Measurements from ENCODE around the gene IGSF22.

IGSF22 gene

GRCh38 chr11:18743900-18744514 is 18.0 kb upstream of the IGSF22 start:
- DNase-seq (ENCODE audit: low read depth in 2 of 2), result no peak

GRCh38 chr11:18743365-18743764 is 17.4 kb upstream of the IGSF22 start:
- DNase-seq (ENCODE audit: low read depth in 2 of 2), result no peak

- DNase-seq (ENCODE audit: low read depth in 2 of 2), result no peak
Observed at GRCh38 chr11:18741783-18742182, 15.8 kb upstream of the IGSF22 start.

- no peak for DNase-seq (ENCODE audit: low read depth in 2 of 2)
Observed at GRCh38 chr11:18739685-18740084, 13.7 kb upstream of the IGSF22 start.

- DNase-seq (ENCODE audit: low read depth in 2 of 2), result no peak
Observed at GRCh38 chr11:18737642-18738041, 11.7 kb upstream of the IGSF22 start.

GRCh38 chr11:18736590-18737148 is 10.7 kb upstream of the IGSF22 start:
- no peak for DNase-seq (ENCODE audit: low read depth in 2 of 2)

DNA sequence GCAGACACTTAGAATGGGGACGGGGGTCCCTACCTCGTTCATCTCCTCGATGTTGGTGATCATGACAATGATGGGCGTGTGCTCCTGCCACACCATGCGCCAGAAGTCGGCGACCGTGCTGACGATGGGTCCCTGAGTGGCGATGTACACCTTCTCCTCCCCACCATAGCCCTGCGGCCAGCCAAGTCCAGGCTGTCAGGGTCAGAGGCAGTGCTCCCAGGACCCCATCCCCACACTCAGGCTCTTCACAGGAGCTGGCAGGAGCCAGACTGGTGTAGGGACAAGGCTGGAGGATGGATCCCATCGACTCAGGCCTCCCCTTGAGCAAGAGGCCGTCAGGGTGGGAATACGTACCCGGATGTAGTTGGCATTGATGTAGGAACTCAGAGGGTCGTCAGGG is 7.2 kb upstream of the IGSF22 start:
- DNase-seq (ENCODE audit: low read depth in 2 of 2), result no peak

- DNase-seq (ENCODE audit: low read depth in 2 of 2), result peak; percentile 38 to 50
Observed at GRCh38 chr11:18731949-18732821, 6.2 kb upstream of the IGSF22 start.

DNA sequence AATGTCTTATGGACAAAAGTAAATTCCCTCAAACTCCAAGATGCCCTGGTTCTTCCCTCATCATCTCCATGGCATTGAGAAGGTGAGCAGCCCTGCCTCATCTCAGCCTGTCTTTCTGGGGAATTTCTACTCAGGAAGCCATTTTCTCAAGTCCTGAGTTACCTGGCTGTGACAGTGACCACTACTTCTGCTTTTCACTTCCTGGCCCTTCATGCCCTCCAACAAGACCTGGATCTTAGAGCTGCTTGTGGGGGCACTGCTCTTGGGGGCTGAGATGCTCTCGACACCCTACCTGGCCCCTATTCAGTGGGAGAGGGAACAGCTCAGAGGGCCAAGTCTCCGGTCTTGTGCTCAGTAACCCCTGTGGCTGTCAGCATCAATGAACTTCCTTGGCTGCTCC is 5.5 kb upstream of the IGSF22 start:
- no peak for DNase-seq (ENCODE audit: low read depth in 2 of 2)

DNA sequence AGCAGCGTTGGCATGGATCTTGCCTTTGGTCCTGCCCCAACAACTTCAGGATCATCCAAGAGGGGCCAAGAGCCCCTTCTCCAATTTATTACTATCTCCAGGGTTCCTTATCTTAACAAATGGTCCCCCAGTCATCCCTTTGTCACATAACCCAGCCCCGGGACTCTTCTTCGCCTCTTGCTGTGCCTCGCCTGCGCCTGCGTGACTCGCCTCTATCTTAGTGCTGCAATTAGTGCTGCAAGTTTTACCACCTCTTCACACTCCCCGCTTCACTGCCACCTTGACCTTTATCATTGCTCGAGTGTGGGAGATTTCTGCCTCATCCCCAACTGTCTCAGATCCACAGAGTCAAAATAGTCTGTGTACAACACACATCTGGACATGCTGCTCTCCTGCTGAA is 4.0 kb upstream of the IGSF22 start:
- no peak for DNase-seq (ENCODE audit: low read depth in 2 of 2)

GRCh38 chr11:18729426-18729825 is 3.4 kb upstream of the IGSF22 start:
- no peak for DNase-seq (ENCODE audit: low read depth in 2 of 2)

GRCh38 chr11:18728658-18729057 is 2.7 kb upstream of the IGSF22 start:
- no peak for DNase-seq (ENCODE audit: low read depth in 2 of 2)

- DNase-seq (ENCODE audit: low read depth in 2 of 2), result no peak
Observed at GRCh38 chr11:18727479-18728236, 1.7 kb upstream of the IGSF22 start.

GRCh38 chr11:18723991-18724390 is 2.0 kb downstream of the IGSF22 start:
- no peak for DNase-seq (ENCODE audit: low read depth in 2 of 2)

GRCh38 chr11:18722293-18722637 is 3.7 kb downstream of the IGSF22 start:
- DNase-seq (ENCODE audit: low read depth in 2 of 2), result no peak

- no peak for DNase-seq (ENCODE audit: low read depth in 2 of 2)
Observed at GRCh38 chr11:18721561-18722292, 4.3 kb downstream of the IGSF22 start.

DNA sequence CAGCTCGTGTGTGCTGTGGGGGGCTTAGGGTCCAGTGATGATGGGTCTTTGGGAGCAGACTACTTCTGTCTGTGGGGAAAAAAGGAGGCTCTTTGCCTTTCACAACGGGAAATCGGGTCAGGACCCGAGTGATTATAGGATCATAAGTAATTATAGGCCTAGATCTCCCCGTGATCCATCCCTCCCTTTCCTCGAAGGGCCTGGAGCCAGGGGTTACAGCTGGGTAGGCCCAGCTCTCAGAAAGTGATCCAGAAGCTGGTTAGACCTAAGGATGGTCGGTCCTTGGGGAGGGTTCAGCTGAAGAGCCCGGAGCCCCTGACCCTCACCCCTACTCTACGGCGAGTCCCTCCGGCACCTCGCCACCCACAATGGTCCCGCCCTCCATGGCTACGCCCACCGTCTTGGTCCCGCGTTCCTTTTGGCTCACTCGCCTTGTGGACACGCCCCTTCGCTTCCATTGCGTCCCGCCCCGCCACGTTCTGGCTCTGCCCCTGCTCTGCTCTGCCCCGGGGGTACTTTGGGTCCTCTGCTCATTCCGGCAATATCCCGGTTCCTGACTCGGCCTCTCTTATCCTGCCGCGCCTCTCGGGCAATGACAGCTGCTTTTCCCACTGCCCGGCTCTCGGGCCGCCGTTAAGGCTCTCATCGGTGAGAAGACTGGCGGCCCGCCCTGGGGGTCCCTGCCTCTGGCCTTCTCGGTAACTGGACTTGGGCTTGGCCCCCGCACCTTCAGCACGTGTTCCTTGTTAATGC is 5.0 kb downstream of the IGSF22 start:
- DNase-seq (ENCODE audit: low read depth in 2 of 2), result peak; percentile 73 to 79

DNA sequence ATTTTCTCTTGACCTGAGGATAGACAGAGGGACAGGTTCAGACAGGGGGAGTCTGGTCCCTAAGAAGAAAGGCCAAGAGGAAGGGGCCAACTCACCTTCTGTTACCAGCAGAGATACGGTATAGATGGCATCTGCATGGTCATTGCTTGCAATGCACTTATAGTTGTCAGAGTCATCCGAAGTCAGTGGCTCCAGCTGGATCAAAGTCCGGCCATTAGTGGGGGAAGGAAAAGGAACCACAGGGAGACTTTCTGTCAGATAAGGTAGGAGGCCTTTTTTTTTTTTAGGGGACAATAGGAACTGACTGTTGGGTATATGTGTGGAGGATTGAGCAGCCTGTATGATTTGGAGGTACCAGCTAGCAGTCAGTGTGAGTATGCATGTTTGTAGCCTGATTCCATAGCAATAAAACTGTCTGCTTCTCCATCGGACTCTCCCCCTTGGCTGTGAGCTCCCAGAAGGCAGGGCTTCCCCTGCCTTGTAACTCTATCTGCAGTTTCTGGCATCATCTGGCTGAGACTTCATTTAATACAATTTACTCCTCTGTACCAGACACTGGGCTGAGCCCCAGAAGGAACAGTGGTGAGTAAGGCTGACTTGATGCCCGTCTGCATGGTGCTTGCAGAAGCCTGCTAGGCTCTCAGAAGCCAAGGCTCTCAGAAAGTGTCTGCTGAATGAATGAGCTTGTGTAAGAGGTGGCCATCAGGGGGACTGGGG is 5.7 kb downstream of the IGSF22 start:
- no peak for DNase-seq (ENCODE audit: low read depth in 2 of 2)

DNA sequence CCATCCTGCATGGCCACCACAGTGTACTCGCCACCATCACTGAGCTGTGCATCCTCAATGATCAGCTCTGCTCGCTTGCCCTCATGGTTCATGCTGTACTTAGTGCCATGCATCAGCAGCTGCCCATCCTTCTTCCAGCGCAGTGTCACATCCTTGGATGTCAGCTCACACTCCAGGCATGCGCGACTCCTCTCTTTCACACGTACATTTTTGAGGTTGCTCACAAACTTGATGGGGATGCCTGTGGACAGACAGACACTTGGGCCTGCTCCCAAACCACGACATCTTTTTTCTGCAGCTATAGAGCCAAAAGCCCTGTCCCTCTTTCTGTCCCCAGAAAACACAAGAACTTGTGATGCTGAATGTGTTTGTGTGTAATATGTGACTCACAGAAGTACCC is 10.5 kb downstream of the IGSF22 start:
- no peak for DNase-seq (ENCODE audit: low read depth in 2 of 2)

- no peak for DNase-seq (ENCODE audit: low read depth in 2 of 2)
Observed at GRCh38 chr11:18714443-18714780, 11.6 kb downstream of the IGSF22 start.

Data from stimulated activated CD8-positive, alpha-beta memory T cell treated with anti-CD3 and anti-CD28 coated beads, Interleukin-15, amount 100 ng/mL, for 4 hours (primary cell).